SK-N-SH treated with all-trans-retinoic acid at 6 μM for 48 hours (cell line): ENCODE results near the gene SLX9.
A peak's percentile ranks its signal among the peaks of the same experiment; 100 is the strongest.

Experiments used
- ATAC-seq: fragments of 200-7000 bp; cut with Tn5 transposase; 3 replicates; pipeline ENCODE4 v1.9.1; 2020; ENCODE audit warnings: mild to moderate bottlenecking, moderate library complexity
- CSDC2 ChIP-seq: fragments of 250-450 bp; sonication (Bioruptor Pico); IDR thresholded peaks from 2 replicates; pipeline ENCODE4 v1.5.0; 2020; ENCODE audit warnings: mild to moderate bottlenecking, moderate library complexity
- CSRNP3 ChIP-seq: fragments of 250-450 bp; sonication (Bioruptor Pico); IDR thresholded peaks from 2 replicates; pipeline ENCODE4 v1.5.1; 2021; ENCODE audit warnings: mild to moderate bottlenecking, moderate library complexity
- ESRRG ChIP-seq: fragments of 250-450 bp; sonication (Bioruptor Pico); IDR thresholded peaks from 2 replicates; pipeline ENCODE4 v1.6.1; 2021; ENCODE audit warnings: mild to moderate bottlenecking
- ISL1 ChIP-seq: fragments of 250-450 bp; sonication (Bioruptor Pico); IDR thresholded peaks from 2 replicates; pipeline ENCODE4 v2.1.2; 2022; ENCODE audit warnings: mild to moderate bottlenecking, moderate library complexity
- OSR1 ChIP-seq: fragments of 250-450 bp; sonication (Bioruptor Pico); IDR thresholded peaks from 2 replicates; pipeline ENCODE4 v1.8.0; 2022; ENCODE audit warnings: moderate library complexity, mild to moderate bottlenecking, inconsistent platforms
- PATZ1 ChIP-seq: fragments of 250-450 bp; sonication (Bioruptor Pico); IDR thresholded peaks from 2 replicates; pipeline ENCODE4 v1.8.0; 2020; ENCODE audit warnings: mild to moderate bottlenecking, moderate library complexity, borderline replicate concordance
- POU6F1 ChIP-seq: fragments of 250-450 bp; sonication (Bioruptor Pico); IDR thresholded peaks from 2 replicates; pipeline ENCODE4 v1.8.0; 2021; ENCODE audit warnings: low read depth, mild to moderate bottlenecking, moderate library complexity, borderline replicate concordance
- PPARA ChIP-seq: fragments of 250-450 bp; sonication (Bioruptor Pico); IDR thresholded peaks from 2 replicates; pipeline ENCODE4 v1.5.0; 2020; ENCODE audit warnings: mild to moderate bottlenecking, borderline replicate concordance
- RARB ChIP-seq: fragments of 250-450 bp; sonication (Bioruptor Pico); IDR thresholded peaks from 2 replicates; pipeline ENCODE4 v1.8.0; 2021; ENCODE audit warnings: mild to moderate bottlenecking, moderate library complexity
- SNAI2 ChIP-seq: fragments of 250-450 bp; sonication (Bioruptor Pico); IDR thresholded peaks from 2 replicates; pipeline ENCODE4 v1.5.0; 2020; ENCODE audit warnings: mild to moderate bottlenecking, moderate library complexity
- TCF4 ChIP-seq: fragments of 250-450 bp; sonication (Bioruptor Pico); IDR thresholded peaks from 2 replicates; pipeline ENCODE4 v1.8.0; 2021; ENCODE audit warnings: mild to moderate bottlenecking, moderate library complexity, borderline replicate concordance
- TOX ChIP-seq: fragments of 250-450 bp; sonication (Bioruptor Pico); IDR thresholded peaks from 2 replicates; pipeline ENCODE4 v1.8.0; 2021; ENCODE audit warnings: mild to moderate bottlenecking, moderate library complexity, borderline replicate concordance
- ZC3H10 ChIP-seq: fragments of 250-450 bp; sonication (Bioruptor Pico); IDR thresholded peaks from 2 replicates; pipeline ENCODE4 v1.5.1; 2021; ENCODE audit warnings: mild to moderate bottlenecking, moderate library complexity
- ZFP3 ChIP-seq: fragments of 250-450 bp; sonication (Bioruptor Pico); IDR thresholded peaks from 2 replicates; pipeline ENCODE4 v1.5.0; 2020; ENCODE audit warnings: mild to moderate bottlenecking, moderate library complexity
- ZFP30 ChIP-seq: fragments of 450-650 bp; formaldehyde crosslinking; IDR thresholded peaks from 2 replicates; pipeline ENCODE4 v1.5.0; 2022; ENCODE audit warnings: mild to moderate bottlenecking, moderate library complexity
- ZNF565 ChIP-seq: fragments of 450-650 bp; formaldehyde crosslinking; conservative IDR thresholded peaks from 2 replicates; pipeline ENCODE4 v1.5.0; 2020; ENCODE audit warnings: low read depth, mild to moderate bottlenecking, moderate library complexity
- ZNF70 ChIP-seq: fragments of 450-650 bp; formaldehyde crosslinking; IDR thresholded peaks from 2 replicates; pipeline ENCODE4 v1.5.0; 2020; ENCODE audit warnings: mild to moderate bottlenecking, moderate library complexity
- ZNF8 ChIP-seq: fragments of 450-650 bp; formaldehyde crosslinking; IDR thresholded peaks from 2 replicates; pipeline ENCODE4 v1.5.0; 2020; ENCODE audit warnings: mild to moderate bottlenecking, moderate library complexity

The SLX9 gene

GRCh38 chr21:44960141-44961092, 20.6 kb downstream of the SLX9 start:
- no peak for ATAC-seq
- no peak for TF ChIP-seq OSR1 (CRISPR knock-in tag)
- TF ChIP-seq CSRNP3, result no peak
- no peak for TF ChIP-seq TOX (CRISPR knock-in tag)
- TF ChIP-seq PATZ1, result no peak
- TF ChIP-seq ZNF8 (CRISPR knock-in tag), result no peak
- no peak for TF ChIP-seq PPARA (CRISPR knock-in tag)
- no peak for TF ChIP-seq ZFP3
- TF ChIP-seq CSDC2, result no peak
- no peak for TF ChIP-seq ZNF70
- TF ChIP-seq ISL1 (CRISPR knock-in tag), result no peak

- TF ChIP-seq ZFP3 (0 out of 2 replicates have a peak, but pooled peaks have one; percentile 51), ESRRG (CRISPR knock-in tag) (no peak), CSDC2 (0 out of 2 replicates have a peak, but pooled peaks have one; percentile 76), SNAI2 (peak; percentile 54; the same call in 1 of the 2 replicates), ISL1 (CRISPR knock-in tag) (peak; percentile 77)
- ATAC-seq, result peak; percentile 89
Measured at GRCh38 chr21:44962403-44962966, 22.7 kb downstream of the SLX9 start.

- ATAC-seq, result no peak
- TF ChIP-seq ZC3H10 (CRISPR knock-in tag) (no peak), RARB (CRISPR knock-in tag) (no peak), POU6F1 (CRISPR knock-in tag) (no peak), ZFP30 (CRISPR knock-in tag) (no peak), ESRRG (CRISPR knock-in tag) (no peak), ISL1 (CRISPR knock-in tag) (no peak), TCF4 (CRISPR knock-in tag) (no peak), PATZ1 (no peak), CSRNP3 (no peak), ZNF70 (no peak), SNAI2 (no peak), ZFP3 (no peak), PPARA (CRISPR knock-in tag) (no peak), CSDC2 (no peak), ZNF8 (CRISPR knock-in tag) (no peak), OSR1 (CRISPR knock-in tag) (no peak), TOX (CRISPR knock-in tag) (no peak), ZNF565 (CRISPR knock-in tag) (no peak)
Measured at GRCh38 chr21:44964381-44964780, 24.6 kb downstream of the SLX9 start.
